Measurements from ENCODE around the gene ITGA5. TPM values are rescaled to one million over a fixed set of nuclear protein-coding genes. Genes with fewer than 3 reads are reported as not detected.

ITGA5 gene
- total RNA-seq, 1 donor from 2014 or later: 32.2 TPM

DNA sequence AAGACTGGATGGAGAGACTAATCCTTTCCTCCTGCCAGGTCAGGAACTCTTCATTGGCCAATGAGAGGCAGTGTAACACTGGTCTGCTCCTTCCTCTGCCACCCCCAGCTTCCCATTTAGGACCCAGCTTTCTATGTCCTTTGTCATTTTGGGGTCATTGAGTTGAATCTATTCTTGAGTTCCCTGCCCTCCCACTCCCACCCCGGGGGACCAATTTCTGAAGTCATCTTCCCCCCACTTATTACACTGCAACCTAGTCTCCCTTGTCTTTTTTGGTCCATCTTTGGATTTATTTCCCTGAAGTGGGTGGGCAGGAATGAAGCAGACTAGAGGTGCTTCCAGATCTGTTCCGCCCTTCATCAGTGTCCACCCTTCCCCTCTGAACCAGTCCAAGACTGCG lies 7.6 kb upstream of the ITGA5 start:
- Mint-ChIP-seq H3K4me3 (ENCODE audit: low read depth) (no peak overlapping the region), H3K9me3 (ENCODE audit: low read depth) (no peaks in the 10 kb centered on the region), H3K4me1 (ENCODE audit: low read depth) (peaks cover 13% of the 10 kb centered on the region), H3K36me3 (ENCODE audit: insufficient read depth) (no peaks in the 10 kb centered on the region), H3K27ac (no peak overlapping the region), H3K27me3 (peaks cover 47% of the 10 kb centered on the region)
- DNase-seq (ENCODE audit: low spot score, unreplicated experiment): no peak
- TF ChIP-seq CTCF (IDR thresholded peaks at IDR 0.05; ENCODE audit: unreplicated experiment): no peak

DNA sequence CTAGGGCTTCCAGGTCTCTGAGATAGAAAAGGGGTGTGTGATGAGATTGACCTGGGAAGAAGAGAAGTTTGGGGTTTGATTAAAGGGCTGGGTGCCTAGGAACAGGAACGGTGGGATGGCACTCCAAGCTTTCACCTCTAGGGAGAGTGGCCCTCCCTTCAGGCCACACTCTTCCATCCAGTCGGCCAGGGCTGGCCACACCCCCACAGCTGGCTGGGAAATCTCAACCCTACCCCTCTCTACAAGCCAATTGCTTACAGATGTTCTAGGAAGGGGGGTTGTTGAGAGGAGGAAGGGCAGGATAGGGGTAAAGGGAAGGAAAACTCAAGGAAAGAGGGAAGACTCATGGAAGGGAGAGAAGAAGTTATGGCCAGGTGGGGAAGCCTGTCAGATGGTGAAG lies 6.6 kb upstream of the ITGA5 start:
- no peaks in the 10 kb centered on the region for H3K9me3 Mint-ChIP-seq (ENCODE audit: low read depth)

DNA sequence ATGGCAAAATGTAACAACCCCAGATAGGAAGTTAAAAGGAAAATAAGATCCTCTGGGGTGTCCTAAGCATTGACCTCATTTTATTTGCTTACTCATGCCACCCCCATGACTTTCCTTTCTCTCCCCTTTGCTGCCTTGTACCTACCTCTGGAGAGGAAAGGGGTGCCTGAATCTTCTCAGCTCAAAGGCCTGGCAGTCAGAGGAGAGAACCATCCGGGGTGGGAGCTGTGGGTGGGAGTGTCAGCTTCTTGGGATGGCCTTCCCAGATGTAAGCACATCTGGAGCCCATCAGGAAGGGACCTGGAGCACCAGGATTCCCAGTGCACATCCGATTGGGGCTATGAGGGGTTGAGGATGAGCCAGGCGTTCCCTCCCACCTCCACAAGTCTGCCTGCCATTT lies 5.2 kb upstream of the ITGA5 start:
- no peak for DNase-seq (ENCODE audit: low spot score, unreplicated experiment)
- H3K36me3 Mint-ChIP-seq (ENCODE audit: insufficient read depth): no peaks in the 10 kb centered on the region
- no peaks in the 10 kb centered on the region for H3K9me3 Mint-ChIP-seq (ENCODE audit: low read depth)
- H3K4me1 Mint-ChIP-seq (ENCODE audit: low read depth): peaks cover 13% of the 10 kb centered on the region
- no peak for TF ChIP-seq CTCF (IDR thresholded peaks at IDR 0.05; ENCODE audit: unreplicated experiment)
- H3K27me3 Mint-ChIP-seq: peaks cover 45% of the 10 kb centered on the region
- H3K27ac Mint-ChIP-seq: no peak overlapping the region
- no peak overlapping the region for H3K4me3 Mint-ChIP-seq (ENCODE audit: low read depth)

More for the DNA sequence above, 6.6 kb upstream of the ITGA5 start:
- H3K4me1 Mint-ChIP-seq (ENCODE audit: low read depth): peaks cover 12% of the 10 kb centered on the region
- TF ChIP-seq CTCF (IDR thresholded peaks at IDR 0.05; ENCODE audit: unreplicated experiment): no peak
- H3K4me3 Mint-ChIP-seq (ENCODE audit: low read depth): no peak overlapping the region
- DNase-seq (ENCODE audit: low spot score, unreplicated experiment): no peak
- H3K27me3 Mint-ChIP-seq: peaks cover 48% of the 10 kb centered on the region
- no peaks in the 10 kb centered on the region for H3K36me3 Mint-ChIP-seq (ENCODE audit: insufficient read depth)
- H3K27ac Mint-ChIP-seq: no peak overlapping the region

GRCh38 chr12:54423816-54424150 lies 4.7 kb upstream of the ITGA5 start:
- H3K27me3 Mint-ChIP-seq: peaks cover 45% of the 10 kb centered on the region

DNA sequence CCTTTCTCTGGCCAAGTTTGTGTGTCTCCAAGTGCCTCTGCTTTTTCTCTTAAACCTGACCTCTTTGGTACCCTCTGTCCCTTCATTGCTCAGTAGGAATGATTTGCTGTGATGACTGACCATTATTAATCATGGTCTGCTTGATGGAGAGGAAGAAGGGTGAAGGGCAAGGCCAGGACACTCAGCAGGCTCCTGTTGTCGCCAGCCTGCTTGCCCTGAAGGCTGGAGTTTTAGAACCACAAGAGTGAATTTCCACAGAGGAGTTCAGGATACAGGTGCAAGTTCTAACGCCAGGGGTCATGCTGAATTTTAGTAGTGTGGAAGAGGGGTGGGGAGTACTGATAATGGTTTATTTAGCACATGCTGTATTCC lies 2.8 kb upstream of the ITGA5 start:
- no peak overlapping the region for H3K4me3 Mint-ChIP-seq (ENCODE audit: low read depth)
- no peak overlapping the region for H3K27ac Mint-ChIP-seq
- peaks cover 12% of the 10 kb centered on the region for H3K4me1 Mint-ChIP-seq (ENCODE audit: low read depth)
- peaks cover 41% of the 10 kb centered on the region for H3K27me3 Mint-ChIP-seq
- no peak for TF ChIP-seq CTCF (IDR thresholded peaks at IDR 0.05; ENCODE audit: unreplicated experiment)
- no peaks in the 10 kb centered on the region for H3K36me3 Mint-ChIP-seq (ENCODE audit: insufficient read depth)
- DNase-seq (ENCODE audit: low spot score, unreplicated experiment): no peak
- H3K9me3 Mint-ChIP-seq (ENCODE audit: low read depth): no peaks in the 10 kb centered on the region

More at GRCh38 chr12:54423816-54424150, 4.7 kb upstream of the ITGA5 start:
- H3K27ac Mint-ChIP-seq: no peak overlapping the region
- peaks cover 13% of the 10 kb centered on the region for H3K4me1 Mint-ChIP-seq (ENCODE audit: low read depth)
- no peaks in the 10 kb centered on the region for H3K36me3 Mint-ChIP-seq (ENCODE audit: insufficient read depth)
- DNase-seq (ENCODE audit: low spot score, unreplicated experiment): no peak
- TF ChIP-seq CTCF (IDR thresholded peaks at IDR 0.05; ENCODE audit: unreplicated experiment): no peak
- H3K4me3 Mint-ChIP-seq (ENCODE audit: low read depth): no peak overlapping the region
- no peaks in the 10 kb centered on the region for H3K9me3 Mint-ChIP-seq (ENCODE audit: low read depth)

All from progenitor cell of endocrine pancreas (in vitro differentiated cells).